HUES48 (cell line): ENCODE results near the gene TSPAN2.
"Not testable (repeated sequence)": the region's sequence is repeated elsewhere in the genome, so short reads cannot be mapped to it uniquely, and the experiment has no call there.

Source experiments
- H3K27ac ChIP-seq: one replicate; pipeline ENCODE4 v1.7.0; 2013; ENCODE audit warnings: low read depth, low read length, inconsistent platforms
- H3K27me3 ChIP-seq: 2 replicates; pipeline ENCODE4 v1.6.1; 2013; ENCODE audit warnings: mild to moderate bottlenecking, low read length; ENCODE audit not compliant: control insufficient read depth, insufficient read depth
- H3K36me3 ChIP-seq: 2 replicates; pipeline ENCODE4 v1.6.1; 2013; ENCODE audit warnings: low read length; ENCODE audit not compliant: control insufficient read depth, insufficient read depth
- H3K4me1 ChIP-seq: 2 replicates; pipeline ENCODE4 v1.6.1; 2013; ENCODE audit warnings: mild to moderate bottlenecking, low read length; ENCODE audit not compliant: control insufficient read depth, insufficient read depth
- H3K4me3 ChIP-seq: 2 replicates; pipeline ENCODE4 v1.5.1; 2013; ENCODE audit warnings: mild to moderate bottlenecking, low read depth, low read length
- H3K9ac ChIP-seq: 2 replicates; pipeline ENCODE4 v1.6.1; 2013; ENCODE audit warnings: mild to moderate bottlenecking, low read depth, low read length, moderate library complexity
- H3K9me3 ChIP-seq: 2 replicates; pipeline ENCODE4 v1.6.1; 2013; ENCODE audit warnings: low read length; ENCODE audit not compliant: control insufficient read depth, insufficient read depth

The TSPAN2 gene

DNA sequence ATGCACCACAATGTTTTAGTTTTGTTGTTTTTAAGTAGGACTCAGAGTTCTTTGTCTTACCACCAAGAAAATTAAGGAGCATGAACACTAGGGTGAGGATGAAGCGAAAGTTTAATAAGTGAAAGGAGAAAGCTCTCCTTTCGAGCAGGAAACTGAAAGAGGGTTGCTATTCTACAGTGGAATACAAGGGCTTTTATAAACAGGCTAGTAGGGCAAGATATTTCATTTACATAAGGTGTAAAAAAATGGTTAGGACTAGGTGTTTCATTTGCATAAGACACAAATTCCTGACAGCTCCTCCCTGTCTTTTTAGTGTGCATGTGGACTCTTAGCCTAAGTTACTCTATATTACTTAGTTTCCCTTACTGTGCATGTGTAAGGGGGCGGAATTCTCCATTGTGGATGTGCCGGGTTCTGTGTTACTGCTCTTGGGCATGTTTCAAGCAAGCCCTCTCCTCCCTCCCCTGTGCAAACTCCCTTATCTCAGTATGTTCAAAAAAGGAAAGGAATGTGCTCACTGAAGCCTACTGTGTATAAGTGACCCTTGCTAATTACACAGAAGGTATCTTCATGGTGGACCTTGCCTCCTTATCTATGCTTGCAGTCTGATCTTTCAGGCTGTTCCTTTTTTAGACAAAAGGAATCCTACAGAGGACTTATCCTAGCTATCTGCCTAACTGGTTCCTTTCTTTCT, 52.3 kb downstream of the TSPAN2 start:
- no peaks in the 10 kb centered on the region for H3K36me3 ChIP-seq
- no peak overlapping the region for H3K4me3 ChIP-seq
- no peak overlapping the region for H3K27ac ChIP-seq
- no peaks in the 10 kb centered on the region for H3K9me3 ChIP-seq
- H3K27me3 ChIP-seq, result no peaks in the 10 kb centered on the region
- no peak overlapping the region for H3K9ac ChIP-seq
- peaks cover under 1% of the 10 kb centered on the region; the same call in 1 of the 2 replicates for H3K4me1 ChIP-seq

DNA sequence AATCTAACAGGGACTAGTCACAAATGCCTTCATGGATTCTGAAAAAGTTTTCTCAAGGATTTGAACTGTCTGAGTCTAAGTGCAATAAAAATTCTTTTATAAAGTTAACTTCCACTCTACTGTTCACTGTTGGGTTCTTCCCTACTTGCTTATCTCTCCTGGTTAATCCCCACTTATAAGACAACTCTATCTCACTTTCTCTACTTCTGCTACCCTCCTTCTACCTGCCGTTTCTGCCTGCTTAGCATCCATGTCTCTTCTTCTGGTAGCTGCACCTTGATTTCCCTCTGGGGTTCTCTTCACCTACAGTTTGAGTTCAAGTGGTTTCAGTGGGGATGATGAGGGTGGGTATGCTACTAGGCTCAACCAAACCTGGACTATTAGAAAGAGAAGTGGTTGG, 53.7 kb downstream of the TSPAN2 start:
- no peaks in the 10 kb centered on the region for H3K36me3 ChIP-seq
- no peak overlapping the region for H3K4me3 ChIP-seq
- peaks cover 8% of the 10 kb centered on the region; the same call in 1 of the 2 replicates for H3K4me1 ChIP-seq
- H3K27me3 ChIP-seq, result no peaks in the 10 kb centered on the region
- H3K9me3 ChIP-seq, result no peaks in the 10 kb centered on the region
- no peak overlapping the region for H3K27ac ChIP-seq
- H3K9ac ChIP-seq, result no peak overlapping the region

DNA sequence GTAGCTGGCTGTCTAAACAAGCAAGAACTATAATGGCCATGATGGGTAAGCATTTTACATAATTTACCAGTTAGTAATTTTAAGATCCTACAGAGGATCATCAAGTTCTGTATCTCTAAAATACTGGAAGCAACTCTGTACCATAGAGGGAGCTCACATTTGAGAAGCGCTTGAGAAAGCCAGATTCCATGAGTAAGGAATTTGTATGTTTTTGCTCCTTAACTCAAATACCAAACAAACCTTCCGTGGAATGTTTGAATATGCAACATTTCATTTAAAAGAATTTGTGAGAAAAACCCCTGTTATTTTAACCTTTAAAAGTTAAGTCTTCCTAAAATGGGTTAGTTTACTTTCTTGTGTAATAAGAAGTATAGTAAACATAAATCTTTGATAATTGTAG, 57.7 kb downstream of the TSPAN2 start:
- no peaks in the 10 kb centered on the region for H3K36me3 ChIP-seq
- no peak overlapping the region for H3K9ac ChIP-seq
- H3K4me3 ChIP-seq, result no peak overlapping the region
- H3K9me3 ChIP-seq, result no peaks in the 10 kb centered on the region
- H3K27ac ChIP-seq, result no peak overlapping the region
- peaks cover 8% of the 10 kb centered on the region; the same call in 1 of the 2 replicates for H3K4me1 ChIP-seq
- no peaks in the 10 kb centered on the region for H3K27me3 ChIP-seq

DNA sequence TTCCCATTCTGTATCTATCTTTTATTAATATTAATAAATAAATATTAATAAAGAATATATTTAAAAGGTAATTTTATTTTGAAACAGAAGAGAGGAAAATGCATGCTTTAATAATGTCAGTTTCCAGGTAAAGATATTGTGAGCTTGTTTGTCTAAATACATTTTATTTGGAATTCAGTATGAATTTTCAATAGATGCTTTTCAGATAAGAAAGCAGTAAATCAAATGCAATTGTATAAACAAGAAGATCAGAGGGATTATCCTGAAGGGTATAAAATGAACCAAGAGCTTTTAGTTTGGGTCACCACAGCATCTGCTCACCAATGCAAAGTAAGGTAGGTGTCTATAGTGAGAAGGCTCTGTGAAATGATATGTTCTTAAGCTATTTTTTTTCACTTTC, 59.8 kb downstream of the TSPAN2 start, which contains the start of gene TSHB:
TSHB (plus strand) TSS at position 301 of the 400 bp plus-strand sequence. CDS start 3,537 bp downstream, outside the sequence.
- H3K36me3 ChIP-seq, result no peaks in the 10 kb centered on the region
- H3K27me3 ChIP-seq, result no peaks in the 10 kb centered on the region
- H3K4me1 ChIP-seq, result peaks cover 8% of the 10 kb centered on the region; the same call in 1 of the 2 replicates
- no peak within 1 kb of the TSS for H3K4me3 ChIP-seq
- H3K9ac ChIP-seq, result no peak within 1 kb of the TSS
- no peaks in the 10 kb centered on the region for H3K9me3 ChIP-seq
- H3K27ac ChIP-seq, result no peak within 1 kb of the TSS

DNA sequence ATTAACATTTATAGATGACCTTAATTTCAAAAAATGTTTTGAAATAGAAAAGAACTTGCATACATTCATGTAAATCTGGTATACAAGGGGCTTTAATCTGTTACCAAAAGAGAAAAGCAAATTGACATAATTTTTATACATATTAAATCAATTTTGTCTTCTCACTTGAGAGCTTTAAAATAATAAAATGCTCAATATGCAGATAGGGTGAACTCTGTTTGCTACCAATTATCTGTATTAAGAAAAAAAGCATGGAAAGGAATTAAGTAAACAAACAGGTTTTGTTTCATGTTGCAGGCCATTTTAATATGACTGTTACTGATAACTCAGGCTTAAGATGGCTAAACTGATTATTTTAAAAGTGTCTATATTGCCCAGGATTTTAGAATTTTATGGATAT, 65.7 kb downstream of the TSPAN2 start:
- H3K27ac ChIP-seq, result no peak overlapping the region
- H3K9me3 ChIP-seq, result peaks cover 9% of the 10 kb centered on the region
- no peaks in the 10 kb centered on the region for H3K4me1 ChIP-seq
- no peak overlapping the region for H3K4me3 ChIP-seq
- H3K27me3 ChIP-seq, result no peaks in the 10 kb centered on the region
- no peaks in the 10 kb centered on the region for H3K36me3 ChIP-seq
- no peak overlapping the region for H3K9ac ChIP-seq

DNA sequence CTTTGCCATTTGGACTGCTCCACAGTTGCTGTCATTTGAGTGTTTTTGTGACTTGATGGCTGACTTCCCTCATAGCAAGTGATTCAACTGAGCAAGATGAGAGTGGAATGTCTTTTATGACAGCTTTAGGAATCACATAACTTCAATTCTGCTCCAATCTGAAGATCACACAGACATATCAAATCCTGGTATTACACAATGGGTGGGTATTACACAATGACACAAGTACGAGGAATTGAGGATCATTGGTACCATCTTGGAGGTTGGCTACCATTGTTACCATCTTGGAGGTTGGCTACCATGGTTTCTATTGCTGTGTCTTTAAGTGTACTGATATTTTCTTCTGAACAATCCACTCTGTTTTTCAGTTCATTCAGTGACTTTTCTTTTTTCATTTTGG, 68.2 kb downstream of the TSPAN2 start:
- H3K36me3 ChIP-seq, result no peaks in the 10 kb centered on the region
- no peak overlapping the region for H3K9ac ChIP-seq
- H3K27ac ChIP-seq, result no peak overlapping the region
- H3K4me3 ChIP-seq, result no peak overlapping the region
- H3K9me3 ChIP-seq, result peaks cover 9% of the 10 kb centered on the region
- H3K4me1 ChIP-seq, result no peaks in the 10 kb centered on the region
- no peaks in the 10 kb centered on the region for H3K27me3 ChIP-seq

DNA sequence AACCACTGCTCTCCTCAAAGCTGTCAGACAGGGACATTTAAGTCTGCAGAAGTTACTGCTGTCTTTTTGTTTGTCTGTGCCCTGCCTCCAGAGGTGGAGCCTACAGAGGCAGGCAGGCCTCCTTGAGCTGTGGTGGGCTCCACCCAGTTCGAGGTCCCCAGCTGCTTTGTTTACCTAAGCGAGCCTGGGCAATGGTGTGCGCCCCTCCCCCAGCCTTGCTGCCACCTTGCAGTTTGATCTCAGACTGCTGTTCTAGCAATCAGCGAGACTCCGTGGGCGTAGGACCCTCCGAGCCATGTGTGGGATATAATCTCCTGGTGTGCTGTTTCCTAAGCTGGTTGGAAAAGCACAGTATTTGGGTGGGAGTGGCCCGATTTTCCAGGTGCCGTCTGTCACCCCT, 69.8 kb downstream of the TSPAN2 start:
- not testable (repeated sequence) for H3K9me3 ChIP-seq, H3K27me3 ChIP-seq, H3K4me1 ChIP-seq, H3K4me3 ChIP-seq, H3K9ac ChIP-seq, H3K27ac ChIP-seq, H3K36me3 ChIP-seq

DNA sequence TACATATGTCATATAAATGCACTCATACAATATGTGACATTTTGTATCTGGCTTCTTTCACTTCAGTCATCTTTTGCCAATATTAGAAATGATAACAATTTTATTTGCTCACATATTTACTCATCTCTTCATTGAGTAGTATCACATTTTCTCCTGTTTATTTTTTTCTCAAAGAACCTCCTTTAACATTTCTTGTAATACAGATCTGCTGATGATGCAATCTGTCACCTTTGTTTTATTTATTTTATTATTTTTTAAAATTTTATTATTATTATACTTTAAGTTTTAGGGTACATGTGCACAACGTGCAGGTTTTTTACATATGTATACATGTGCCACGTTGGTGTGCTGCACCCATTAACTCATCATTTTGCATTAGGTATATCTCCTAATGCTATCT, 75.5 kb downstream of the TSPAN2 start:
- Histone ChIP-seq H3K9me3 (no peaks in the 10 kb centered on the region), H3K9ac (no peak overlapping the region), H3K4me3 (no peak overlapping the region), H3K27me3 (no peaks in the 10 kb centered on the region), H3K36me3 (no peaks in the 10 kb centered on the region), H3K4me1 (no peaks in the 10 kb centered on the region), H3K27ac (no peak overlapping the region)

DNA sequence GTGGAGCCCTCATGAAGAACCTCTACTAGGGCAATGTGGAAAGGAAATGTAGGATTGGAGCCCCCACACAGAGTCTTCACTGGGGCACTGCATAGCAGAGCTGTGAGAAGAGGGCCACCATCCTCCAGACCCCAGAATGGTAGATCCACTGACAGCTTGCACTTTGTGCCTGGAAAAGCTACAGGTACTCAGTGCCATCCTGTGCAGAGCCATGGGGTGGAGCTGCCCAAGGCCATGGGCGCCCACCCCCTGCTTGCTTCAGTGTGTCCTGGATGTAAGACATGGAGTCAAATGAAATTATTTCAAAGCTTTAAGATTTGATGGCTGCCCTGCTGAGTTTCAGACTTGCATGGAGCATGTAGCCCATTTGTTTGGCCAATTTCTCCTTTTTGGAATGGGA, 76.9 kb downstream of the TSPAN2 start:
- H3K27ac ChIP-seq, result no peak overlapping the region
- no peaks in the 10 kb centered on the region for H3K4me1 ChIP-seq
- H3K27me3 ChIP-seq, result no peaks in the 10 kb centered on the region
- H3K4me3 ChIP-seq, result no peak overlapping the region
- H3K9ac ChIP-seq, result no peak overlapping the region
- no peaks in the 10 kb centered on the region for H3K9me3 ChIP-seq
- no peaks in the 10 kb centered on the region for H3K36me3 ChIP-seq

DNA sequence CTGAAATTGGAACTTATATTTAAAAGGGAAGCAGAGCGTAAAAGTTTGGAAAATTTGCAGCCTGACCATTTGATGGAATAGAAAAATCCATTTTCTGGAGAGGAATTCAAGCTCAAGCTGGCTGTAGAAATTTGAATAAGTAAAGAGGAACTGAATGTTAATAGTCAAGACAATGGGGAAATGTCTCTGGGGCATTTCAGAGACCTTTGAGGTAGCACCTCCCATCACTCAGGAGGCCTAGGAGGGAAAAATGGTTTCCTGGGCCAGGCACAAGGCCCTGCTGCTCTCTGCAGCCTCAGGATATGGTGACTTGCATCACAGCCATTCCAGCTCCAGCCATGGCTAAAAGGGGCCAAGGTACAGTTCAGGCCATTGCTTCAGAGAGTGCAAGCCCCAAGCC, 77.3 kb downstream of the TSPAN2 start:
- Histone ChIP-seq H3K9ac (no peak overlapping the region), H3K4me1 (no peaks in the 10 kb centered on the region), H3K9me3 (no peaks in the 10 kb centered on the region), H3K4me3 (no peak overlapping the region), H3K27ac (no peak overlapping the region), H3K36me3 (no peaks in the 10 kb centered on the region), H3K27me3 (no peaks in the 10 kb centered on the region)

DNA sequence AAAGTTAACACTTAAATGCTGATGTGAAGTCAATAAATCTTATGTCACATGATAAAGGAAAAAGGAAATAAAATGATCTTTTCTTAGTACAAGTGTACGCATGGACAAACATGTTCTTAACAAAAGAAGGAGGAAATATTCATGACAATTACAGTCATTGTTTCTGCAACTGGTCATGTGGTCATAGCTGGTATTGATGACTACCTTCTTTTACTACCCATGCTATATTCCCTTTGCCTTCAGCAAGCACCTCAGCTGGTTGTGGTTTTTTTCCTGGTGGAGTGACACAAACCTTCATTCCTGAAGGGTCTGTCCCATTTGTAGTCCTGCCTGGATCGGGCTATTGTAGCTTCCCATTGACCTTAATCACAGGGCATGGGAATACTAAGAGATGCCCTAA, 83.1 kb downstream of the TSPAN2 start:
- no peak overlapping the region for H3K27ac ChIP-seq
- no peaks in the 10 kb centered on the region for H3K27me3 ChIP-seq
- no peaks in the 10 kb centered on the region for H3K9me3 ChIP-seq
- no peak overlapping the region for H3K9ac ChIP-seq
- no peaks in the 10 kb centered on the region for H3K4me1 ChIP-seq
- no peaks in the 10 kb centered on the region for H3K36me3 ChIP-seq
- H3K4me3 ChIP-seq, result no peak overlapping the region
